Measurements from ENCODE around the gene MOB1A. TPM values are rescaled to one million over a fixed set of nuclear protein-coding genes. Genes with fewer than 3 reads are reported as not detected.

The MOB1A gene
- total RNA-seq, 1 experiment from 2014 or later = 132 TPM

- H3K36me3 ChIP-seq (ENCODE audit: control insufficient read depth in 1 of 2, insufficient read depth in 2 of 2, low read length in 2 of 2) = peaks cover 32 to 53% of the 10 kb centered on the region in 2 experiments
These were observed 15.7 kb downstream of the MOB1A start for GRCh38 chr2:74162951-74163350.

GRCh38 chr2:74155830-74156229 is 22.8 kb downstream of the MOB1A start:
- intact Hi-C loops (cut with micrococcal nuclease) = no loop called here
- Histone ChIP-seq H2AFZ (ENCODE audit: low read depth, low read length, poor library complexity, severe bottlenecking) (no peak overlapping the region), H3K9me2 (ENCODE audit: insufficient read depth) (no peaks in the 10 kb centered on the region), H3K9me3 (ENCODE audit: control insufficient read depth in 1 of 2, insufficient read depth in 1 of 2, low read depth in 1 of 2, low read length in 2 of 2) (no peaks in the 10 kb centered on the region), H3K79me2 (ENCODE audit: insufficient read depth, low read length) (peaks cover 11% of the 10 kb centered on the region; the same call in 1 of the 2 replicates), H3K4me3 (replicated peaks in 1 of 2; ENCODE audit: low read depth in 1 of 2, low read length in 2 of 2) (no peak overlapping the region), H3K4me2 (ENCODE audit: low read length) (no peak overlapping the region), H3K9ac (ENCODE audit: low read length) (no peak overlapping the region), H3K36me3 (ENCODE audit: control insufficient read depth in 1 of 2, insufficient read depth in 2 of 2, low read length in 2 of 2) (peaks cover 35 to 59% of the 10 kb centered on the region in 2 experiments), H3K4me1 (ENCODE audit: control insufficient read depth in 1 of 2, insufficient read depth in 2 of 2, low read length in 2 of 2) (no peaks in the 10 kb centered on the region), H3K27me3 (ENCODE audit: insufficient read depth, low read length) (no peaks in the 10 kb centered on the region), H4K20me1 (ENCODE audit: insufficient read depth) (no peaks in the 10 kb centered on the region), H3K27ac (ENCODE audit: low read depth, low read length) (no peak overlapping the region)
- DNase-seq (ENCODE audit: low read depth, low spot score) (no peak), ATAC-seq (no peak)
- TF ChIP-seq POLR2AphosphoS5 (IDR thresholded peaks at IDR 0.05; ENCODE audit: low read depth, low read length) (no peak), RAD21 (IDR thresholded peaks at IDR 0.05; ENCODE audit: low read depth) (no peak), TCF7L2 (IDR thresholded peaks at IDR 0.05; ENCODE audit: borderline replicate concordance, extremely low read depth, insufficient read depth, insufficient read length) (no peak), ELF1 (IDR thresholded peaks at IDR 0.05; ENCODE audit: borderline replicate concordance, low read depth) (no peak), EGR1 (IDR thresholded peaks at IDR 0.05; ENCODE audit: low read depth) (no peak), EZH2 (IDR thresholded peaks at IDR 0.05) (no peak)
- TF ChIP-seq, protein P1, sequence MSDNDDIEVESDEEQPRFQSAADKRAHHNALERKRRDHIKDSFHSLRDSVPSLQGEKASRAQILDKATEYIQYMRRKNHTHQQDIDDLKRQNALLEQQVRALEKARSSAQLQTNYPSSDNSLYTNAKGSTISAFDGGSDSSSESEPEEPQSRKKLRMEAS (IDR thresholded peaks at IDR 0.05) = no peak
- TF ChIP-seq, protein P2, sequence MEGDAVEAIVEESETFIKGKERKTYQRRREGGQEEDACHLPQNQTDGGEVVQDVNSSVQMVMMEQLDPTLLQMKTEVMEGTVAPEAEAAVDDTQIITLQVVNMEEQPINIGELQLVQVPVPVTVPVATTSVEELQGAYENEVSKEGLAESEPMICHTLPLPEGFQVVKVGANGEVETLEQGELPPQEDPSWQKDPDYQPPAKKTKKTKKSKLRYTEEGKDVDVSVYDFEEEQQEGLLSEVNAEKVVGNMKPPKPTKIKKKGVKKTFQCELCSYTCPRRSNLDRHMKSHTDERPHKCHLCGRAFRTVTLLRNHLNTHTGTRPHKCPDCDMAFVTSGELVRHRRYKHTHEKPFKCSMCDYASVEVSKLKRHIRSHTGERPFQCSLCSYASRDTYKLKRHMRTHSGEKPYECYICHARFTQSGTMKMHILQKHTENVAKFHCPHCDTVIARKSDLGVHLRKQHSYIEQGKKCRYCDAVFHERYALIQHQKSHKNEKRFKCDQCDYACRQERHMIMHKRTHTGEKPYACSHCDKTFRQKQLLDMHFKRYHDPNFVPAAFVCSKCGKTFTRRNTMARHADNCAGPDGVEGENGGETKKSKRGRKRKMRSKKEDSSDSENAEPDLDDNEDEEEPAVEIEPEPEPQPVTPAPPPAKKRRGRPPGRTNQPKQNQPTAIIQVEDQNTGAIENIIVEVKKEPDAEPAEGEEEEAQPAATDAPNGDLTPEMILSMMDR (IDR thresholded peaks at IDR 0.05 in 2 of 3, conservative IDR thresholded peaks at IDR 0.05 in 1 of 3; ENCODE audit: borderline replicate concordance in 1 of 3, insufficient read depth in 1 of 3, low read depth in 2 of 3, low read length in 2 of 3) = no peak
- BruUV-seq (replicated peaks) = no TSS peak
- POLR2A ChIA-PET = no interaction called here
- CTCF ChIA-PET = interaction anchor here (2.9 kb wide), 1 partner anchor 329 kb away, joined by 8 read pairs; no protein-coding TSS in a partner anchor
- RAD21 ChIA-PET (ENCODE audit: low non-redundant PET in 1 of 2, low total read pairs in 2 of 2, uncharacterized antibody in 2 of 2, unreplicated experiment in 2 of 2) = no interaction called here

More at GRCh38 chr2:74162951-74163350, 15.7 kb downstream of the MOB1A start:
- no TSS peak for BruUV-seq (replicated peaks)
- POLR2A ChIA-PET = no interaction called here
- Histone ChIP-seq H3K9ac (ENCODE audit: low read length) (no peak overlapping the region), H3K27ac (ENCODE audit: low read depth, low read length) (no peak overlapping the region), H3K4me2 (ENCODE audit: low read length) (no peak overlapping the region), H3K27me3 (ENCODE audit: insufficient read depth, low read length) (no peaks in the 10 kb centered on the region), H3K9me2 (ENCODE audit: insufficient read depth) (no peaks in the 10 kb centered on the region), H3K79me2 (ENCODE audit: insufficient read depth, low read length) (peaks cover 68% of the 10 kb centered on the region), H4K20me1 (ENCODE audit: insufficient read depth) (no peaks in the 10 kb centered on the region), H3K9me3 (ENCODE audit: control insufficient read depth in 1 of 2, insufficient read depth in 1 of 2, low read depth in 1 of 2, low read length in 2 of 2) (no peaks in the 10 kb centered on the region), H3K4me1 (ENCODE audit: control insufficient read depth in 1 of 2, insufficient read depth in 2 of 2, low read length in 2 of 2) (no peaks in the 10 kb centered on the region), H3K4me3 (replicated peaks in 1 of 2; ENCODE audit: low read depth in 1 of 2, low read length in 2 of 2) (no peak overlapping the region), H2AFZ (ENCODE audit: low read depth, low read length, poor library complexity, severe bottlenecking) (no peak overlapping the region)
- TF ChIP-seq, protein P1 (IDR thresholded peaks at IDR 0.05) = no peak
- TF ChIP-seq EGR1 (IDR thresholded peaks at IDR 0.05; ENCODE audit: low read depth) = no peak
- TF ChIP-seq ZNF274 (IDR thresholded peaks at IDR 0.05; ENCODE audit: low read depth, low read length) = no peak
- TF ChIP-seq POLR2A (IDR thresholded peaks at IDR 0.05; ENCODE audit: borderline replicate concordance, extremely low read depth, insufficient read depth, insufficient read length) = no peak
- intact Hi-C loops (cut with micrococcal nuclease) = no loop called here
- CTCF ChIA-PET = no interaction called here
- RAD21 ChIA-PET (ENCODE audit: low non-redundant PET in 1 of 2, low total read pairs in 2 of 2, uncharacterized antibody in 2 of 2, unreplicated experiment in 2 of 2) = no interaction called here
- ATAC-seq = no peak
- no peak for DNase-seq (ENCODE audit: low read depth, low spot score)
